Fibroblast of pulmonary artery (primary cell): ENCODE measurements around the gene HES3.
A peak's percentile ranks its signal among the peaks of the same experiment; 100 is the strongest.

ENCODE experiments used
- DNase-seq: peaks from one replicate; pipeline ENCODE4 v3.0.0-alpha.2; 2010; ENCODE audit warnings: low read depth
- H3K4me3 ChIP-seq: replicated peaks from 2 replicates; pipeline ENCODE4 v1.5.1; 2011; ENCODE audit warnings: low read depth, mild to moderate bottlenecking, control low read depth, low read length, moderate library complexity
- TF ChIP-seq, protein P1 (sequence below): IDR thresholded peaks from 2 replicates; pipeline ENCODE4 v1.5.1; 2011; ENCODE audit warnings: mild to moderate bottlenecking, control low read depth, low read length, inconsistent platforms; ENCODE audit errors: missing control alignments

The HES3 gene

DNA sequence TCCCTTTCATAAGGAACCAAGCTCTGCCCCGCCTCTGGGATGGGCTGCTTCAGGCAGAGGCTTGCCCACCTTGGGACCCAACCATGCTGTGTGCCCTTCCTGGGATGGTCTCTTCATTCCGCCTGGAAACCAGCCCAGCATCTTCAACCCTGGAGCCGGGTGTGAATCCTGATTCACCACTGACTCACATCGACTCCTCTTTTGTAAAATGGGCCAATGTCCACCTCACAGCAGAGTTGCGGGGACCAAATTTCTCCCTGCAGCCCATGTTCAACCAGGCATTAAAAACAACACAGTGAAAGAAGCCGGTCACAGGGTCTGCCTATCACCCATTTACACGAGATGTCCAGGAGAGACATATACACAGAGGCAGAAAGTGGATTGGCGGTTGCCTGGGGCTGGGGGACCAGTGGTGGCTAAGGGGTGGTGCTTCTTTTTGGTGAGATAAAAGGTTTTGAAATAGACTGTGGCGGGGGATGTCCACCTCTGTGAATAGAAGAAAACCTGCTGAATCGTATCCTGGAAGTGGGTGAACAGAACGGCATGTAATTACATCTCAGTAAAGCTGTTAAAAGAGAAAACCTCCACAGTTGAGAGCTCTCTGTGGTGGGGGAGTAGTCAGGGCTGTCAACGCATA is 23.8 kb downstream of the HES3 start:
- TF ChIP-seq, protein P1, sequence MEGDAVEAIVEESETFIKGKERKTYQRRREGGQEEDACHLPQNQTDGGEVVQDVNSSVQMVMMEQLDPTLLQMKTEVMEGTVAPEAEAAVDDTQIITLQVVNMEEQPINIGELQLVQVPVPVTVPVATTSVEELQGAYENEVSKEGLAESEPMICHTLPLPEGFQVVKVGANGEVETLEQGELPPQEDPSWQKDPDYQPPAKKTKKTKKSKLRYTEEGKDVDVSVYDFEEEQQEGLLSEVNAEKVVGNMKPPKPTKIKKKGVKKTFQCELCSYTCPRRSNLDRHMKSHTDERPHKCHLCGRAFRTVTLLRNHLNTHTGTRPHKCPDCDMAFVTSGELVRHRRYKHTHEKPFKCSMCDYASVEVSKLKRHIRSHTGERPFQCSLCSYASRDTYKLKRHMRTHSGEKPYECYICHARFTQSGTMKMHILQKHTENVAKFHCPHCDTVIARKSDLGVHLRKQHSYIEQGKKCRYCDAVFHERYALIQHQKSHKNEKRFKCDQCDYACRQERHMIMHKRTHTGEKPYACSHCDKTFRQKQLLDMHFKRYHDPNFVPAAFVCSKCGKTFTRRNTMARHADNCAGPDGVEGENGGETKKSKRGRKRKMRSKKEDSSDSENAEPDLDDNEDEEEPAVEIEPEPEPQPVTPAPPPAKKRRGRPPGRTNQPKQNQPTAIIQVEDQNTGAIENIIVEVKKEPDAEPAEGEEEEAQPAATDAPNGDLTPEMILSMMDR: no peak
- H3K4me3 ChIP-seq: no peak overlapping the region
- DNase-seq: peak; percentile 7

DNA sequence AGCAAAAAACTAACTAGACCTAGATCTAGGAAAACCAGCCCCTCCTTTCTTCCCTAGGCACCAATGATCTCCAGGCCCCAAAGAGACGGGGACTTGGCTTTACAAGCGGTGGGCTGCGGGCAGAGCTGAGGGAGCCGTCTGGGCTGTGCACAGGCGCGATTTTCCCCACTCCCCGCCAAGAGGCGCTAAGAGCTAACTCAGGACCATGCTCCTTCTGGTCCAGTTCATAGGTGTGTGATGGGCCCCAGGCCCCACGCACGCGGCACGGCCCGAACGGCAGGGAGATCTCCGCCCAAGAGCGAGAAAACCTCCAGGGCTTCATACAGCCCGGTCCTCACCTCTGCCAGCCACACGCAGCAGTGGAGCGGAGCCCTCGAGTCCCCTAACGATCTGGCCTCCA is 24.4 kb downstream of the HES3 start:
- peak; percentile 18 for DNase-seq
- TF ChIP-seq, protein P1: peak; percentile 23

DNA sequence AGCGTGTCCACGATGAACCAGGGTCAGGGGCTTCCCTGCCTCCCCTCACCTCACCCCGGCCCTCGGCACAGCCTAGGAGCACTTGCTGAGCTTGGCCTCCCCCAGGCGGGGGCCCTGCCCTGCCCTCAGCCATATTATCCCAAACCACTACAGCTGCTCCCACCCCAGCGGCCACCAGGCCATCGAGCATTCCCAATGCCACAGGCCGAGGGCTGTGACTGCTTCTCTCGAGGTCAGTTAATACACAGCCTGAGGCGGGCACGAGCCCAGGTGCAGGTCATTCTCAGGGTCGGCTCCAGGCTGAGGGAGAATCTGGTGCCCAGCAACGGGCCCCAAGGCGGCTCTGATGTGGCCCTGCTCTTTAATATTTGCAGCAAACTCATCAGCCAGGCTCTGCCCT is 25.3 kb downstream of the HES3 start:
- H3K4me3 ChIP-seq: no peak overlapping the region
- TF ChIP-seq, protein P1: no peak
- no peak for DNase-seq

More for the DNA sequence above, 24.4 kb downstream of the HES3 start:
- no peak overlapping the region for H3K4me3 ChIP-seq

DNA sequence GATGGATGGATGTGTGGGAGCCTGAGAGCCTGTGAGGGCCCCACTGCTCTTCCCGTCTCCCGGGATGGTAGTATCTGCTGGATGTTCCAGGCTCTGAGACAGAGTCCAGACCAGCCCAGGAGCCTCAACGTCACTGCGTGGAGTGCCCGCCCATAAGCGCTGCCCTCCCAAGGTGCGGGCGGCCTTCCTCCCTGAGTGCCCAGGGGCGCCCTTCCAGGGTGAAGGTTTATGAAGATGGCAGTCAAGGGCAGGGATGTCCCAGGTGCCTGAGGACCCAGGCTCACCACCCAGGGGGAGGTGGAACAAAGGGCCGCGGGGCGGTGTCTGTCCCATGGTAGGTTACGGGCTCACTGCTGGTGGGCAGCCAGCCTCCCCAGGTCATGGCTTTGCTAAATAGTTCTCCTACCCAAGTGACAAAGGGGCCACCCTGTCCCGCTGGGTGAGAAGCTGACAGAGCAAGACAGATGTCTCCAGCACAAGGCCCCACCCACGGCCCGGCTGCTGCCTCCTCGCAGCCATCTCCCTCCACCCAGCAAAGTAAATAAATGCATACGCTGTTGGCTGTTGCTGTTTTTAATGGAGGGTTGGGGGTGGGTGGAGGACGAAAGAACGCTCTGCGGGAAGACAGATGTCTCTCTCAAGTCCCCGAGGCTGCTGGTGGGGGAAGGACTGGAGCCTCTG is 25.9 kb downstream of the HES3 start:
- DNase-seq: no peak
- H3K4me3 ChIP-seq: no peak overlapping the region
- TF ChIP-seq, protein P1: no peak

DNA sequence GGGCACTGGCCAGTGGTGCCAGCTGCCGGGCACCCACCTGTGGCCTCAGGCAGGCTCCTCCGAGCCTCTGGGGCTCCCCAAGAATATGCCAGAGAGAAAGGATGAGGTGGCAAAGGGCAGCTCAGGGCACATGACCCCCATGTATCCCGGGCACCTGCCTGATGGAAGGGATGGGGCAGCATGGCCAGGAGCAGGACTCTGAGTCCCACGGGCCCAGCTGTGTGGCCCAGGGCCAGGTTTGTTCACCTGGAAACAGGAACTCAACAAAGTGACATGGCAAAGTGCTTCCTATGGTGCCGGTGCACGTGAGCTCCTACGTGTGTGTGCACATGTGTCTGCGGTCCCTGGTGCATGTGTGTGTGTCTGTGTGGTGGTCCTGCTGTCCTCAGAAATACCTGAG is 26.4 kb downstream of the HES3 start:
- no peak for DNase-seq
- H3K4me3 ChIP-seq: no peak overlapping the region
- TF ChIP-seq, protein P1: no peak

DNA sequence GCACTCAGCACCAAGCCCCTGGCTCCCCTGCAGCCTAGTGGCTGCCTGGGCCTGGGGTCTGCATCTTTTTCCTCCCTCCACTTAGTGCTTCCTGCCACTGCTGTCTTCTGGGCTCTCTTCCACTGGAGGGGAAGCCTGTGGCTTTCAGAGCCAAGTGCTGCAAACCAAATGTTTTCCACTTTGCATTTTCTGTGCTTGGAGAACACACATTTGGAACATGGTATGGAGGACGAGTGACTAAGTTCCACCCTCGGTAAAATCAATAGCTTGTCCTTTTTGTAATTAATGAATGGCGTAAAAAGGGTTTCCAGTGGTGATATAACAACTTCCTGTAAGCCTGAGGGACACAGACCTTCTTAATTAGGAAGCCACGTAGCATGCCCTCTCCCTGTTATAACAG is 27.0 kb downstream of the HES3 start:
- no peak overlapping the region for H3K4me3 ChIP-seq
- TF ChIP-seq, protein P1: no peak
- DNase-seq: no peak

DNA sequence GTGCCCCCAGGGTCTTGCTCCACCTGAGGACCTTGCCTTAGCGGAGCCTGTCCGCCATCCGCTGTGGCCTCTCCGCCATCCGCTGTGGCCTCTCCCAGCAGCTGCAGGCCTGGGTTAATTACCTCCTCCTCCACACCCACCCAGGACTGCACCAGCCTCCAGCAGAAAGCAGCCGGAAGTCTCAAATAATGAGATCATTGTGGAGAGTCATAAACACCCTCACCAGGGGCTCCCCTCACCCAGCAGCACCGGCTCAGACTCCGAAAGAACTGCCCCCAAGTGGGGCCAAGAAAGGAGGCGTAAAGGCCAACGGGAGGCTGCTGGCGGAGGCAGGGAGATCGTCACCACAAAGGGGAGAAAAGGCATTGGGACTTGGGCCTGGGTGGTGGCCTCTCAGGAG is 27.6 kb downstream of the HES3 start:
- TF ChIP-seq, protein P1: no peak
- H3K4me3 ChIP-seq: no peak overlapping the region
- DNase-seq: no peak
